GM12878 (cell line): ENCODE measurements around the gene HOXC9. TPM values are rescaled to one million over a fixed set of nuclear protein-coding genes. Genes with fewer than 3 reads are reported as not detected.

ENCODE experiments used
- ATAC-seq: fragments of 200-7000 bp; cut with Tn5 transposase; 3 replicates; pipeline ENCODE4 v1.9.1; 2020; ENCODE audit warnings: mild to moderate bottlenecking, moderate library complexity
- BruUV-seq: library from RNA; stranded (reverse); fragments of 400-500 nt; replicated peaks from 2 replicates; lab custom pipeline; 2021; lab: Mats Ljungman, UMichigan
- CTCF ChIA-PET: fragments of 300-600 bp; sonication (Branson Sonifier 250); formaldehyde crosslinking; extraction: SDS; loops from one replicate; lab custom pipeline; 2021; ENCODE audit warnings: inconsistent platforms; lab: Yijun Ruan, JAX
- POLR2A ChIA-PET: fragments of 350-600 bp; formaldehyde crosslinking; extraction: SDS; loops from one replicate; lab custom pipeline; 2021; ENCODE audit warnings: inconsistent platforms; lab: Charles Lee
- RAD21 ChIA-PET: fragments of 300-600 bp; sonication (Branson Sonifier 250); formaldehyde crosslinking; loops from one replicate; lab custom pipeline; 2023; ENCODE audit warnings: antibody characterized with exemption; ENCODE audit not compliant: unreplicated experiment; lab: Charles Lee
- SMC1A ChIA-PET: fragments of 300-600 bp; sonication (Branson Sonifier 250); formaldehyde crosslinking; loops from one replicate; lab custom pipeline; 2023; ENCODE audit not compliant: unreplicated experiment, uncharacterized antibody; lab: Charles Lee
- DNase-seq: peaks from one replicate; pipeline ENCODE4 v3.0.0-alpha.2; 2011; ENCODE audit warnings: low read depth, low spot score
- FAIRE-seq: peaks from 3 replicates; lab custom pipeline; 2011; peaks lifted over from hg19 to GRCh38; lab: Jason Lieb, UNC
- H2AFZ ChIP-seq: 2 replicates; pipeline ENCODE4 v1.6.0; 2011; ENCODE audit warnings: low read depth, low read length, control low read depth; ENCODE audit not compliant: control insufficient read depth
- H3K27ac ChIP-seq: 2 replicates; pipeline ENCODE4 v1.5.1; 2011; ENCODE audit warnings: control low read depth; ENCODE audit not compliant: control insufficient read depth, insufficient read depth
- H3K27me3 ChIP-seq, 2 experiments: replicated peaks in 1 of 2; 2 replicates each; pipeline versions ENCODE4 v1.6.0 to v1.6.1; 2011; ENCODE audit warnings: low read length in 1 of 2; ENCODE audit not compliant: control insufficient read depth in 2 of 2, insufficient read depth in 2 of 2
- H3K36me3 ChIP-seq, 2 experiments: 2 replicates each; pipeline ENCODE4 v1.5.1; 2011; ENCODE audit warnings: low read length in 1 of 2; ENCODE audit not compliant: control insufficient read depth in 2 of 2, insufficient read depth in 2 of 2
- H3K4me1 ChIP-seq: 2 replicates; pipeline ENCODE4 v1.6.1; 2011; ENCODE audit warnings: mild to moderate bottlenecking, low read length, moderate library complexity, mixed read lengths; ENCODE audit not compliant: control insufficient read depth, insufficient read depth
- H3K4me2 ChIP-seq: 2 replicates; pipeline ENCODE4 v1.6.0; 2011; ENCODE audit warnings: control low read depth; ENCODE audit not compliant: control insufficient read depth, insufficient read depth
- H3K4me3 ChIP-seq: fragments of 200-600 bp; sonication (generic); 2 replicates; pipeline ENCODE4 v1.5.1; 2016
- H3K79me2 ChIP-seq: 2 replicates; pipeline ENCODE4 v1.6.0; 2011; ENCODE audit warnings: low read length; ENCODE audit not compliant: control insufficient read depth, insufficient read depth
- H3K9ac ChIP-seq: 2 replicates; pipeline ENCODE4 v1.8.0; 2011; ENCODE audit warnings: low read length, control low read depth, mixed read lengths; ENCODE audit not compliant: control insufficient read depth, insufficient read depth
- H3K9me3 ChIP-seq: replicated peaks from 3 replicates; pipeline ENCODE4 v1.5.1; 2011; ENCODE audit warnings: mild to moderate bottlenecking, low read length; ENCODE audit not compliant: control insufficient read depth, insufficient read depth
- H4K20me1 ChIP-seq: 2 replicates; pipeline ENCODE4 v1.6.0; 2011; ENCODE audit not compliant: control insufficient read depth, insufficient read depth
- DPF2 ChIP-seq: fragments of 450-650 bp; IDR thresholded peaks from 2 replicates; pipeline ENCODE4 v1.6.1; 2017; ENCODE audit warnings: mild to moderate bottlenecking
- E2F4 ChIP-seq: IDR thresholded peaks from 2 replicates; pipeline ENCODE4 v1.6.1; 2012; ENCODE audit warnings: low read depth, low read length, improper control_type of control experiment
- FOXK2 ChIP-seq: fragments of 450-650 bp; IDR thresholded peaks from 2 replicates; pipeline ENCODE4 v1.6.1; 2017; ENCODE audit warnings: mild to moderate bottlenecking, moderate library complexity
- HCFC1 ChIP-seq: fragments of 150-350 bp; IDR thresholded peaks from 2 replicates; pipeline ENCODE4 v1.6.1; 2014; ENCODE audit warnings: low read length
- HSF1 ChIP-seq: fragments of 150-350 bp; IDR thresholded peaks from 2 replicates; pipeline ENCODE4 v1.6.1; 2014; ENCODE audit warnings: mild to moderate bottlenecking, low read depth, low read length
- IKZF2 ChIP-seq, 2 experiments: fragments of 450-650 bp; IDR thresholded peaks; 2 replicates each; pipeline ENCODE4 v1.6.1; 2017; ENCODE audit warnings: mild to moderate bottlenecking in 2 of 2, moderate library complexity in 2 of 2
- MAX ChIP-seq: IDR thresholded peaks from 2 replicates; pipeline ENCODE4 v1.6.1; 2012; ENCODE audit warnings: low read depth, low read length, improper control_type of control experiment
- MTA2 ChIP-seq: fragments of 450-650 bp; IDR thresholded peaks from 2 replicates; pipeline ENCODE4 v1.6.1; 2016; ENCODE audit warnings: low read depth, mild to moderate bottlenecking, moderate library complexity
- NBN ChIP-seq: fragments of 450-650 bp; IDR thresholded peaks from 2 replicates; pipeline ENCODE4 v1.6.1; 2016
- RBBP5 ChIP-seq: fragments of 200-600 bp; sonication (generic); conservative IDR thresholded peaks from 2 replicates; pipeline ENCODE4 v1.6.1; 2016
- REST ChIP-seq: IDR thresholded peaks from 2 replicates; pipeline ENCODE4 v1.6.1; 2012; ENCODE audit warnings: mild to moderate bottlenecking, low read depth, low read length
- SMC3 ChIP-seq: IDR thresholded peaks from 2 replicates; pipeline ENCODE4 v1.6.1; 2011; ENCODE audit warnings: low read length, improper control_type of control experiment, borderline replicate concordance
- SUZ12 ChIP-seq: fragments of 200-600 bp; sonication (generic); IDR thresholded peaks from one replicate; pipeline ENCODE4 v1.6.1; 2018; ENCODE audit warnings: antibody characterized with exemption, mild to moderate bottlenecking; ENCODE audit not compliant: unreplicated experiment
- YBX1 ChIP-seq: fragments of 450-650 bp; IDR thresholded peaks from 2 replicates; pipeline ENCODE4 v1.6.1; 2016; ENCODE audit warnings: antibody characterized with exemption
- YY1 ChIP-seq: IDR thresholded peaks from 2 replicates; pipeline ENCODE4 v1.6.1; 2011; ENCODE audit warnings: low read depth, mild to moderate bottlenecking, low read length
- ZNF384 ChIP-seq: IDR thresholded peaks from 2 replicates; pipeline ENCODE4 v1.6.1; 2012; ENCODE audit warnings: low read depth, mild to moderate bottlenecking, low read length, improper control_type of control experiment, borderline replicate concordance
- WGBS: methylation state at CpG from one replicate; pipeline ENCODE4 v1.1.6; 2016; ENCODE audit warnings: low lambda C conversion rate; ENCODE audit not compliant: insufficient replicate concordance, insufficient coverage; ENCODE audit errors: missing lambda C conversion rate; 5-methylcytosine and 5-hydroxymethylcytosine counted together
- in situ Hi-C: fragments of 300-500 bp; cut with MboI; formaldehyde crosslinking; loops from 9 replicates; pipeline ENCODE4 v1.14.3; 2018; ENCODE audit warnings: mixed read lengths
- intact Hi-C: fragments of 100-400 bp; cut with micrococcal nuclease; formaldehyde crosslinking; loops from one replicate; pipeline ENCODE4 v1.14.2; 2022; ENCODE audit not compliant: unreplicated experiment
- polyA plus RNA-seq, 11 experiments: library from polyadenylated mRNA; depleted of rRNA in 4 of 11; unstranded in 6 of 11; stranded (reverse) in 5 of 11; fragments of >200 nt; fragmentation: Nextera tagmentation in 4 of 11; fragmentation: Illumina TruSeq in 1 of 11; extraction: Ambion mirVana in 4 of 11; extraction: Trizol in 1 of 11; gene quantifications; 1 replicate in 1 of 11; 2 replicates in 10 of 11; pipeline versions ENCODE4 v1.2.1 to v1.2.3, GENCODE V29; 2011 to 2016; ENCODE audit warnings: inconsistent platforms in 2 of 11, missing spikeins in 2 of 11, low read depth in 1 of 11
- total RNA-seq, 4 experiments: library from RNA; depleted of rRNA in 3 of 4; stranded (reverse); fragments of >200 nt in 3 of 4; fragmentation: Illumina TruSeq in 1 of 4; extraction: Trizol in 1 of 4; gene quantifications; 2 replicates each; pipeline versions ENCODE4 v1.2.1 to v1.2.3, GENCODE V29; 2013 to 2021

HOXC9 gene
- total and polyA plus RNA-seq, 10 of the 15 experiments (the other 5 are each of a cell fraction or from before 2014, with no cell fraction given): not detected

- no peak overlapping the region; the same call in 1 of the 2 replicates for H3K4me3 ChIP-seq
- ChIA-PET SMC1A (no interaction called here), CTCF (interaction anchor here (0.8 to 5.5 kb wide), 13 partner anchors 32 to 289 kb away, joined by 3 to 54 read pairs (median 5); no protein-coding TSS in a partner anchor), POLR2A (interaction anchor here (1.0 kb wide), 1 partner anchor 11 kb away, joined by 3 read pairs; the partner anchor contains the start of gene HOXC9), RAD21 (interaction anchor here (1.0 to 2.0 kb wide), 4 partner anchors 11 to 199 kb away, joined by 3 to 5 read pairs (median 4); partner anchors contain the start of genes HOXC9 and SMUG1)
- no peak overlapping the region for H3K9ac ChIP-seq
- intact Hi-C loops: loop anchor here (5.0 to 10.0 kb wide), 3 partner anchors 195 to 285 kb away; no protein-coding TSS in a partner anchor
- peak overlapping the region; percentile 75 for H3K4me2 ChIP-seq
- peaks cover 3% of the 10 kb centered on the region; the same call in 1 of the 2 replicates for H4K20me1 ChIP-seq
- peaks cover 38 to 60% of the 10 kb centered on the region in 2 experiments for H3K27me3 ChIP-seq
- no TSS peak for BruUV-seq
- no peak overlapping the region for H2AFZ ChIP-seq
- peak; percentile 63 for ATAC-seq
- in situ Hi-C loops: no loop called here
- H3K79me2 ChIP-seq: no peaks in the 10 kb centered on the region
- DNase-seq: peak; percentile 34
- no peaks in the 10 kb centered on the region for H3K9me3 ChIP-seq
- FAIRE-seq: peak; percentile 76
- peaks cover 10% of the 10 kb centered on the region for H3K4me1 ChIP-seq
- 6% methylated on average over 28 of the region's 28 CpGs for WGBS
- H3K27ac ChIP-seq: no peak overlapping the region
- H3K36me3 ChIP-seq: no peaks in the 10 kb centered on the region
- TF ChIP-seq YY1 (no peak), SUZ12 (no peak), YBX1 (no peak), MTA2 (0 out of 2 replicates have a peak, but pooled peaks have one; percentile 15), ZNF384 (no peak), SMC3 (peak; percentile 48; the same call in 1 of the 2 replicates), HSF1 (no peak), REST (no peak), NBN (0 out of 2 replicates have a peak, but pooled peaks have one; percentile 23), RBBP5 (no peak), E2F4 (no peak), IKZF2 (IDR thresholded peaks at IDR 0.05) (peak; percentile 29 to 34; a peak in 1 of 4 replicates), DPF2 (0 out of 2 replicates have a peak, but pooled peaks have one; percentile 16), FOXK2 (no peak), HCFC1 (no peak), MAX (no peak)
Measured at GRCh38 chr12:53989227-53990113, 10.5 kb upstream of the HOXC9 start.
